HL-60 (cell line): ENCODE results near the gene MICAL2.

ENCODE experiments used
- DNase-seq, 2 experiments: peaks; one replicate each; pipeline ENCODE4 v3.0.0-alpha.2; 2010 to 2020; ENCODE audit warnings: low read depth in 1 of 2, low spot score in 1 of 2
- H3K27ac ChIP-seq: fragments of 250-450 bp; sonication (Bioruptor Pico); replicated peaks from 2 replicates; pipeline ENCODE4 v1.5.1; 2020; ENCODE audit warnings: mild to moderate bottlenecking, moderate library complexity
- H3K27me3 ChIP-seq: fragments of 250-450 bp; sonication (Bioruptor Pico); 2 replicates; pipeline ENCODE4 v1.5.1; 2021; ENCODE audit warnings: mild to moderate bottlenecking, moderate library complexity; ENCODE audit not compliant: insufficient read depth, poor library complexity, severe bottlenecking
- H3K4me3 ChIP-seq: replicated peaks from 2 replicates; pipeline ENCODE4 v1.5.1; 2011; ENCODE audit warnings: mild to moderate bottlenecking, control low read depth, low read length; ENCODE audit not compliant: insufficient read depth
- CTCF ChIP-seq: IDR thresholded peaks from one replicate; pipeline ENCODE4 v1.5.1; 2011; ENCODE audit warnings: low read length, control low read depth, inconsistent platforms; ENCODE audit not compliant: insufficient read depth
- GABPA ChIP-seq: IDR thresholded peaks from 2 replicates; pipeline ENCODE4 v1.6.1; 2012; ENCODE audit warnings: low read depth
- POLR2AphosphoS5 ChIP-seq: IDR thresholded peaks from 2 replicates; pipeline ENCODE4 v1.6.1; 2012; ENCODE audit warnings: low read depth
- REST ChIP-seq: IDR thresholded peaks from 2 replicates; pipeline ENCODE4 v1.6.1; 2012; ENCODE audit warnings: low read depth; ENCODE audit not compliant: insufficient replicate concordance
- SPI1 ChIP-seq: IDR thresholded peaks from 2 replicates; pipeline ENCODE4 v1.6.1; 2012; ENCODE audit warnings: low read depth, mild to moderate bottlenecking, borderline replicate concordance

Gene MICAL2

GRCh38 chr11:12137938-12138731, 27.7 kb downstream of the MICAL2 start:
- no peak for DNase-seq
- no peak for TF ChIP-seq GABPA
- no peak for TF ChIP-seq CTCF
- TF ChIP-seq REST = no peak

GRCh38 chr11:12139144-12139881, 28.9 kb downstream of the MICAL2 start:
- Histone ChIP-seq H3K27me3 (no peaks in the 10 kb centered on the region), H3K4me3 (no peak overlapping the region), H3K27ac (no peak overlapping the region)
- TF ChIP-seq REST (no peak), CTCF (no peak), GABPA (no peak), SPI1 (no peak), POLR2AphosphoS5 (no peak)
- no peak for DNase-seq

More at GRCh38 chr11:12137938-12138731, 27.7 kb downstream of the MICAL2 start:
- Histone ChIP-seq H3K27ac (no peak overlapping the region), H3K27me3 (no peaks in the 10 kb centered on the region), H3K4me3 (no peak overlapping the region)

GRCh38 chr11:12140186-12140793, 29.9 kb downstream of the MICAL2 start:
- TF ChIP-seq REST = no peak
- TF ChIP-seq SPI1 = no peak
- no peak for TF ChIP-seq POLR2AphosphoS5
- no peak for TF ChIP-seq GABPA
- TF ChIP-seq CTCF = no peak
- Histone ChIP-seq H3K27me3 (no peaks in the 10 kb centered on the region), H3K27ac (no peak overlapping the region), H3K4me3 (no peak overlapping the region)
- DNase-seq = no peak
